Natural killer cell (primary cell): ENCODE measurements around the gene ERBB2. TPM values are rescaled to one million over a fixed set of nuclear protein-coding genes. Genes with fewer than 3 reads are reported as not detected.

Experiments
- ATAC-seq, 3 donors: fragments of 150-1000 bp in 2 of 3; fragments of 200-7000 bp in 1 of 3; cut with Tn5 transposase; 1 replicate in 1 of 3; 2 replicates in 2 of 3; pipeline ENCODE4 v1.10.0; 2021; ENCODE audit warnings: mild to moderate bottlenecking in 2 of 3, moderate library complexity in 2 of 3
- DNase-seq, 2 donors: peaks; one replicate each; pipeline versions ENCODE4 v3.0.0 to v3.0.0-alpha.2; 2013 to 2021; ENCODE audit warnings: mixed read lengths in 1 of 2
- H3K27ac ChIP-seq: one replicate; pipeline ENCODE4 v1.5.1; 2013; ENCODE audit warnings: mild to moderate bottlenecking, low read length
- H3K27me3 ChIP-seq: one replicate; pipeline ENCODE4 v1.6.1; 2013; ENCODE audit warnings: low read length; ENCODE audit not compliant: control insufficient read depth, insufficient read depth
- H3K36me3 ChIP-seq: one replicate; pipeline ENCODE4 v1.6.1; 2013; ENCODE audit warnings: low read length; ENCODE audit not compliant: control insufficient read depth, insufficient read depth
- H3K4me1 ChIP-seq: one replicate; pipeline ENCODE4 v1.6.1; 2013; ENCODE audit warnings: low read length; ENCODE audit not compliant: control insufficient read depth, insufficient read depth
- H3K4me3 ChIP-seq: one replicate; pipeline ENCODE4 v1.5.1; 2013; ENCODE audit warnings: low read length
- H3K9me3 ChIP-seq: one replicate; pipeline ENCODE4 v1.6.1; 2013; ENCODE audit warnings: low read length; ENCODE audit not compliant: control insufficient read depth, insufficient read depth
- H3K27ac Mint-ChIP-seq, 2 donors: one replicate each; pipeline ENCODE4 v1.8.0; 2022; ENCODE audit warnings: mild to moderate bottlenecking in 2 of 2, mixed read lengths in 2 of 2, moderate library complexity in 1 of 2
- H3K27me3 Mint-ChIP-seq, 2 donors: one replicate each; pipeline ENCODE4 v1.8.0; 2022; ENCODE audit warnings: low read depth in 2 of 2, mixed read lengths in 2 of 2
- H3K36me3 Mint-ChIP-seq: one replicate; pipeline ENCODE4 v1.8.0; 2022; ENCODE audit warnings: mixed read lengths
- H3K4me1 Mint-ChIP-seq, 2 donors: one replicate each; pipeline ENCODE4 v1.8.0; 2022; ENCODE audit warnings: mixed read lengths in 2 of 2
- H3K4me3 Mint-ChIP-seq: one replicate; pipeline ENCODE4 v1.8.0; 2022; ENCODE audit warnings: mild to moderate bottlenecking, moderate library complexity, mixed read lengths
- H3K9me3 Mint-ChIP-seq, 2 donors: one replicate each; pipeline ENCODE4 v1.8.0; 2022; ENCODE audit warnings: mixed read lengths in 2 of 2
- WGBS: methylation state at CpG from one replicate; pipeline ENCODE4 v1.1.7; 2013; ENCODE audit warnings: missing lambda C conversion rate; ENCODE audit not compliant: insufficient coverage; 5-methylcytosine and 5-hydroxymethylcytosine counted together
- intact Hi-C: fragments of 100-400 bp; cut with micrococcal nuclease; formaldehyde crosslinking; loops from one replicate; pipeline ENCODE4 v1.14.2; 2022
- total RNA-seq, 4 donors: library from RNA; stranded (reverse); fragments of 120-200 nt in 1 of 4; gene quantifications; one replicate each; pipeline versions ENCODE4 v1.2.3 to v1.2.4, GENCODE V29; 2013 to 2022
- TF ChIP-seq, protein P1 (sequence below): fragments of 200-600 bp; IDR thresholded peaks from one replicate; pipeline ENCODE4 v1.8.0; 2022; ENCODE audit warnings: antibody characterized with exemption

The ERBB2 gene
- total RNA-seq, 3 donors from 2014 or later (not counting 1 experiment from before 2014, with no cell fraction given) = 77.6 to 115 (median 82.1) TPM

DNA sequence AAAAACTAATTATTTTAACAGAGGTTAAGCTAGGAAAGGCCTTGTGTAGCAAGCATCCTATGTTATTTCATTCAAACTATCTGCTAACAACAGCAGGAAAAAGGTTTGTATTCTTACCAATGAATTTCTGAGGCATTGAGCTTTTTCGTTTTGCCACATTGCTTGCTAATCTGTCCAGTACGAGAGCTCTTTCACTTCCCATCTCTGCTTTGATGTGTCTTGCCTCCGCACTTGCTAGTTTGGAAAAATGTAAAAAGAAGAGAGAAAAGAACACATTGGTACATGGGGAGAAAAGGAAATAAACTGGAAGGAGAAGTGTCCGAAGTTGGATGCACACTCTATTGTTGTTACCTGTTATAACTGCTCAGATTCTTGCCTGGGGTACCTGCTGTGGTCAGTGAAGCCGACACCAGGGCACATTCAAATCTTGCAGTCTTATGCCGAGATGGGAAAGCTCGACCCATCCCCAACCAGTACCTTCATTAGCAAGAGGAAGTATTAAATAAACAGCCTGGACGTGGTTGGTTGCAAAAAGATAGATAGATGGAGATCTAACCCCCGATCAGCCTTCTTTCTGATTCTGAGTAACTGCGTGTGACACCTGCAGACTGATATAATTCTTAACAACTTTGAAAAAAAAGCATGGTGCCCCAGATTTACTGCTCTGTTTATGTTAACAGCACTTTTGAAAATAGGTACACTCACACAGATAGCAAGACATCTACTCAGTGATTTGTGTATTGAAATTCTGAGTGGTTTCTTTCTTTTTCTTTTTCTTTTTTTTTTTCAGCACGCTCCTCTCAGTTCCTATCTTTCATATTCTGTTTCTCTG lies 77.9 kb downstream of the ERBB2 start:
- Mint-ChIP-seq H3K9me3 (no peaks in the 10 kb centered on the region), H3K4me1 (peaks cover 77 to 84% of the 10 kb centered on the region in 2 donors), H3K27ac (peak overlapping the region; percentile 94 to 98), H3K4me3 (peak overlapping the region; percentile 97), H3K36me3 (no peaks in the 10 kb centered on the region), H3K27me3 (no peaks in the 10 kb centered on the region)
- peak overlapping the region; percentile 85 for H3K27ac ChIP-seq
- peaks cover 14% of the 10 kb centered on the region for H3K36me3 ChIP-seq
- intact Hi-C loops = loop anchor here (10.0 kb wide), 1 partner anchor 327 kb away; the partner anchor contains the start of gene NR1D1
- H3K27me3 ChIP-seq = no peaks in the 10 kb centered on the region
- 24% methylated on average over 9 of the region's 11 CpGs for WGBS
- peak; percentile 25 to 53 (median 40) for ATAC-seq
- no peaks in the 10 kb centered on the region for H3K9me3 ChIP-seq
- peaks cover 55% of the 10 kb centered on the region for H3K4me1 ChIP-seq
- DNase-seq = peak in 1 of 2 donors; percentile 67
- peak overlapping the region; percentile 64 for H3K4me3 ChIP-seq
- TF ChIP-seq, protein P1, sequence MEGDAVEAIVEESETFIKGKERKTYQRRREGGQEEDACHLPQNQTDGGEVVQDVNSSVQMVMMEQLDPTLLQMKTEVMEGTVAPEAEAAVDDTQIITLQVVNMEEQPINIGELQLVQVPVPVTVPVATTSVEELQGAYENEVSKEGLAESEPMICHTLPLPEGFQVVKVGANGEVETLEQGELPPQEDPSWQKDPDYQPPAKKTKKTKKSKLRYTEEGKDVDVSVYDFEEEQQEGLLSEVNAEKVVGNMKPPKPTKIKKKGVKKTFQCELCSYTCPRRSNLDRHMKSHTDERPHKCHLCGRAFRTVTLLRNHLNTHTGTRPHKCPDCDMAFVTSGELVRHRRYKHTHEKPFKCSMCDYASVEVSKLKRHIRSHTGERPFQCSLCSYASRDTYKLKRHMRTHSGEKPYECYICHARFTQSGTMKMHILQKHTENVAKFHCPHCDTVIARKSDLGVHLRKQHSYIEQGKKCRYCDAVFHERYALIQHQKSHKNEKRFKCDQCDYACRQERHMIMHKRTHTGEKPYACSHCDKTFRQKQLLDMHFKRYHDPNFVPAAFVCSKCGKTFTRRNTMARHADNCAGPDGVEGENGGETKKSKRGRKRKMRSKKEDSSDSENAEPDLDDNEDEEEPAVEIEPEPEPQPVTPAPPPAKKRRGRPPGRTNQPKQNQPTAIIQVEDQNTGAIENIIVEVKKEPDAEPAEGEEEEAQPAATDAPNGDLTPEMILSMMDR = no peak

Other genes with a start within 250 kb of the ERBB2 start
- 10 to 100 TPM; 44.3 to 63.8 (median 53.4) TPM for gene MED1, start 248.8 kb upstream of the ERBB2 start, total RNA-seq
- 100 to 1,000 TPM; 119 to 129 (median 124) TPM for gene CDK12, start 238.6 kb upstream of the ERBB2 start, total RNA-seq
- gene NEUROD2, start 92.1 kb upstream of the ERBB2 start, total RNA-seq = not detected
- not detected for gene PPP1R1B, start 73.1 kb upstream of the ERBB2 start, total RNA-seq
- gene STARD3, start 62.9 kb upstream of the ERBB2 start, total RNA-seq = 100 to 1,000 TPM in 2 of 3 donors, 10 to 100 TPM in 1; 97.1 to 115 (median 105) TPM
- 1 to 10 TPM; 1.3 to 3.8 (median 2.4) TPM for gene TCAP, start 34.7 kb upstream of the ERBB2 start, total RNA-seq
- 1 to 10 TPM; 1.2 to 2.5 (median 2.2) TPM for gene PNMT, start 31.6 kb upstream of the ERBB2 start, total RNA-seq
- 10 to 100 TPM; 45.8 to 57.8 (median 52.4) TPM for gene PGAP3, start 12.0 kb upstream of the ERBB2 start, total RNA-seq
- 10 to 100 TPM; 48.8 to 55.2 (median 51.6) TPM for gene MIEN1, start 30.5 kb downstream of the ERBB2 start, total RNA-seq
- gene GRB7, start 37.9 kb downstream of the ERBB2 start, total RNA-seq = under 1 TPM in 1 of 3 donors, not detected in 2; 0.27 TPM
- 100 to 1,000 TPM; 134 to 162 (median 139) TPM for gene IKZF3, start 164.2 kb downstream of the ERBB2 start, total RNA-seq
- gene ZPBP2, start 168.1 kb downstream of the ERBB2 start, total RNA-seq = not detected
- gene GSDMB, start 218.6 kb downstream of the ERBB2 start, total RNA-seq = 10 to 100 TPM; 18.3 to 49.2 (median 21.4) TPM
- gene ORMDL3, start 227.5 kb downstream of the ERBB2 start, total RNA-seq = 100 to 1,000 TPM in 1 of 3 donors, 10 to 100 TPM in 2; 61.6 to 121 (median 77.2) TPM
- not detected for gene LRRC3C, start 227.7 kb downstream of the ERBB2 start, total RNA-seq